Measurements from ENCODE around the gene METTL22.
A peak's percentile ranks its signal among the peaks of the same experiment; 100 is the strongest.
"Not testable (repeated sequence)": the region's sequence is repeated elsewhere in the genome, so short reads cannot be mapped to it uniquely, and the experiment has no call there.

METTL22 gene

DNA sequence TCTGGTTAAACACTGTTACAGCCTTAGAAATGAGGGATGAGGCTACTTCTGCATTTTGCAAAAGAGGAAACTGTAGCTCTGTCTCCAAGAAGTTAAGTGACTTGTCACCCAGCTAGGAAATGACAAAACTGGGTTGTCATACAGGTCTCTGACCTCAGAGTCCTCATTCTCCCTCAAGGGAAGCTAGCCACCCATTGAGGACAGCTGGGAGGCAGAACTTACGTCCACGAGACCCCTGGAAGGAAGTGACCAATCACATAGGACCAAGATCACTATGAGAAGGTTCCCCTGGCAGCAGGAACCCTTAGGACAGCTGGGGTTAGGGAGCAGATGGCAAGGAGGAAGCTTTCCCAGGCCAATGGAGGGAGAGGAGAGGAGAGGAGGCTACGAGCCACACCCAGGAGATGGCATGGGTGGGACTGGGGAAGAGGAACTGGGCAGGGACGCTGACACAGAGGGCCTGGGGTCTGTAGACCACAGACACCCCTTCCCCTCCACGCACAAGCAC is 11.2 kb downstream of the METTL22 start:
- DNase-seq (ENCODE audit: low read depth): no peak

DNA sequence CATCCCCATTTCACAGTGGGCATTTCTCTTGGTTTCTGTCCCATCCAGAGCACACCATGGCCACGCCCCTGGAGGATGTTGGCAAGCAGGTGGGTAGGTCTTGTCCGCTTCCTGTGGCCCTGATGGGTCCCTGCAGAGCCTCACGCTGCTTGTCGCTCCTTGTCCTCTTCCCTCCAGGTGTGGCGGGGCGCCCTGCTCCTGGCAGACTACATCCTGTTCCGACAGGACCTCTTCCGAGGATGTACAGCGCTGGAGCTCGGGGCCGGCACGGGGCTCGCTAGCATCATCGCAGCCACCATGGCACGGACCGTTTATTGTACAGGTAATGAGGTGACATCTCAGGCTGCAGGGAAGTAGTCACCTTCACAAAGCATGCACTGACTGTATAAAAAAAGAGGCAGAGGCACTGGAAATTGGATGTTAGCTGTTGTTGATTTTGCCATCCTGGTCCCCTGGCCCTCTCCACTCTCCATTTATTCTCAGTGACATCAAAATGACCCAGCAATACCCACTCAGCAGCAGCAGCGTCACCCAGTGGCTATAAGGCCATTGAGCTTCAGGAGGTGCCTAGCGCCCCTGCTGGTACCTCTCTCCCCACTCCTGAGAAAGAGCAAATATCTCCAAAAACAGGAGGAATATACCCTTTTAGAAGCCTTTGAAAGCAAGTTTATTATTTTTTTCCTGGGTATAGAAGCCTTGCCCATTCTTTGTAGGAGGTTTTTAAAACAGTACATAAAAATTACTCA is 13.7 kb downstream of the METTL22 start:
- no peak for DNase-seq (ENCODE audit: low read depth)

DNA sequence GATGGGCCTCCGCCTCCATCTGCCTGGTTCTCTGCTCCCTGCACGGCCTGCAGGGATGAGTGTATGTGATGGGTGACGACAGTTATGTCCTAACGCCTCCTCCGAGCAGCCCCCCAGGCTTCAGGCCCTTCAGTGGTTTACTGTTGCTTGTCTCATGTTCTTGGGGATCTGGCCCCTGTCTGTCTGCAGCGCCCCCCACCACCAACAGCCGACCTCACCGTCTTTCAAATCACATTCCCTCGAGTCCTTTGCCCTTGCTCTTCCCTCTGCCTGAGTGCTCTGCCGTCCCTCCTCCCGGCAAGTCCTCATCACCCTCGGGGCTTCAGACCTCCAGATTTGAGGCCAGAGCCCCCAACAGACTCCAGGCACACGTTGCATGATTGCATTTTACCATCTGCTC is 18.2 kb downstream of the METTL22 start:
- DNase-seq (ENCODE audit: low read depth): no peak

DNA sequence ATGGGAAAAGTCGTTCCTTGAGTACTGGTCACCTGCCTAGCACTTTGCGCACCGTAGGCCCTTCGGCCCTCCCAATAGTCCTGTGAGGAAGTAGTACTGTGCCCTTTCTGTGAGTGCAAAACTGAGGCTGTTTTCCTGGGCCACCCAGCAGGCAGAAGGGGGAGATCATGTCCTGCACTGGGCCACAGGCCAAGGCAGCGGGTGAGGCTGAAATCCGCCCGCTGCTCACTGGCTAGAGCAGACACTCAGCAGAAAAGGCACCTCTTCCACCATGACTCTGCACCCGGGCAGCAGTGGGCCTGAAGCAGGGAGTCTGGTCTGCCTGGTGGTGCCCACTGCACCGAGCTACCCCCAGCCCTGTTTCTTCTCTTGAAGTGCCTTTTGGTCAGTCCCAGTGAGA is 20.2 kb downstream of the METTL22 start:
- no peak for DNase-seq (ENCODE audit: low read depth)

DNA sequence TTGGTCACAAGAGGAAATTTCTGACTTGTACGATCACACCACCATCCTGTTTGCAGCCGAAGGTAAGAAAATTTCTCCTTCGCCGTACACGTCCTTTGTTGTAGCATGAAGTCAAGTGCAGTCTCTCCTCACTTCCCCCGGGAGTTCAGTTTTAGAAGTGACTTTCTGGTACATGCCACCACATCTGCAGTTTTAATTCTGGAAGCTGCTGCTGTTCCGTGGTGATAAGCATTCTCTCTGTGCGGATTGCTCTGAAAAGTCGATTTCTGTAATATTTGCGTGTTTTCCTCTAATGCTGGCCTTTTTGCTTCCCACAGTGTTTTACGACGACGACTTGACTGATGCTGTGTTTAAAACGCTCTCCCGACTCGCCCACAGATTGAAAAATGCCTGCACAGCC is 20.6 kb downstream of the METTL22 start:
- DNase-seq (ENCODE audit: low read depth): no peak

DNA sequence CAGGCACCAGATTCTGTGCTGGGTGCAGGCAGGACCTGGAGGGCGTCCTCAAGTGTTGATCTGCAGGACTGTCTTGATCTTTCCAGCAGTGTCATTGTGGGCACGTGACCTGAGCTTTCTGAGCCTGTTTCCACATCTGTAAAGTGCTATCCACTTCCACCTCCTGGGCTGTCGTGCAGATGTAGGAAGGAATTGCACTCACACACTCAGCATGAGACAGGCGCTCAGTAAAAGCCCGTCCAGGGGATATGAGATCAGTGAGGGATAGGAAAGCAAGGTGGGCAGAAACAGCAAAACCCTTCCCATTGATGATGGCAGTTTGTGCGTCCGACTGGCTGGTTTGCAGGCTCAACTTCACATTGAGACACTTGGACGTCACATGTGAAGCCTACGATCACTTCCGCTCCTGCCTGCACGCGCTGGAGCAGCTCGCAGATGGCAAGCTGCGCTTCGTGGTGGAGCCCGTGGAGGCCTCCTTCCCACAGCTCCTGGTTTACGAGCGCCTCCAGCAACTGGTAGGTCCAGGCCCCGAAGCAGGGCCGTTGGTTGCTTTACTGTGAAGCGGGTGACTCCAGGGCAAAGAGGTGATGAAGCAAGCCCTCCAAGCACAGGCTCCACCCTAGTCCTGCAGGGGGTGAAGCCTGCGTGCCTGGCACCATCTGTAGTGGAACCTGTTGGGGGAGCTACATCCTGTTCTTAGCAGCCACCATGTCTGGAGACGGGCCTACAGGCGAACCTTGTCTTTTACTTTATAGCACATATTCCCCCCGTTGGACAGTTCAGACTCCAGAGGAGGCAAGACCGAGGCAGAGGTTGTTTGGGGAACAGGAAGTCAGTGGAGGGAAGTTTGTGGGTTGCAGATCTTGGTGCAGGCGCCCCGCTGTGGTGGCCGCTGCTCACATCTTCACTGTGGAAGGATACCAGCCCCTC is 23.0 kb downstream of the METTL22 start:
- DNase-seq (ENCODE audit: low read depth): no peak

DNA sequence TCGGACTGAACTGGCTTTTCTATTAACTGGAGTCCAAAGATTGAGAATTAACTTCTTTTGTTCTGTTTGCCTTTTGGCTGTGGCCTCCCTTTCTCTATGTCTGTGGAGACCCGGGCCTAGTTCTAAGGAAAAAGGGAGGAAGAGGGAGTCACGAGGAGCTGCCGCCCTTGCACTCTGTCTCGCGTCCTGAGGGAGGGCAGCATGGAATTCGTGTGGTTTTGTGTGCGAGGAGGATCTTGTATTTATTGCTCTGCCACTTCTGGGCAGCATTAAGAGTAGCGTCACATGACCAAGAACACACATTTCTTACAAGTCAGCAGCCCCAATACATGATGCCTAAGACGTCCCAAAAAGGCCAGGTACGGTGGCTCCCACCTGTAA is 23.6 kb downstream of the METTL22 start:
- no peak for DNase-seq (ENCODE audit: low read depth)

DNA sequence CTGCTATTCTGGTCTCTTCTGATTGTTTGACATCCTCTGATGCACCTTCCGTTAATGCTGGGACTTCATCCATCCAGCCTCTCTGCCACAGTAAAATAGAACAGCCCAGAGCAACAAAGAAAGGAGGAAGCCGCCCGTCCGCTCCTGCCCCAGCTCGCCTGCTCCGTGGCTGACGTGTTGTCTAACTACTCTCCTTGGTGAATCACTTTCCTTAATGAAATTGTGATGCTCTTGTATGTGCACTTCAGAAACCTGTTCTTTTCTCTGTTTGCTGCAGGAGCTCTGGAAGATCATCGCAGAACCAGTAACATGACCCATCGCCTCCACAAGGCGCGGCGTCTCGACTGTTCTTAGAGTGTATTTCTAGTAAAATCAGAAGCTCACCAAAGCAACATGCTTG is 24.3 kb downstream of the METTL22 start:
- no peak for DNase-seq (ENCODE audit: low read depth)

DNA sequence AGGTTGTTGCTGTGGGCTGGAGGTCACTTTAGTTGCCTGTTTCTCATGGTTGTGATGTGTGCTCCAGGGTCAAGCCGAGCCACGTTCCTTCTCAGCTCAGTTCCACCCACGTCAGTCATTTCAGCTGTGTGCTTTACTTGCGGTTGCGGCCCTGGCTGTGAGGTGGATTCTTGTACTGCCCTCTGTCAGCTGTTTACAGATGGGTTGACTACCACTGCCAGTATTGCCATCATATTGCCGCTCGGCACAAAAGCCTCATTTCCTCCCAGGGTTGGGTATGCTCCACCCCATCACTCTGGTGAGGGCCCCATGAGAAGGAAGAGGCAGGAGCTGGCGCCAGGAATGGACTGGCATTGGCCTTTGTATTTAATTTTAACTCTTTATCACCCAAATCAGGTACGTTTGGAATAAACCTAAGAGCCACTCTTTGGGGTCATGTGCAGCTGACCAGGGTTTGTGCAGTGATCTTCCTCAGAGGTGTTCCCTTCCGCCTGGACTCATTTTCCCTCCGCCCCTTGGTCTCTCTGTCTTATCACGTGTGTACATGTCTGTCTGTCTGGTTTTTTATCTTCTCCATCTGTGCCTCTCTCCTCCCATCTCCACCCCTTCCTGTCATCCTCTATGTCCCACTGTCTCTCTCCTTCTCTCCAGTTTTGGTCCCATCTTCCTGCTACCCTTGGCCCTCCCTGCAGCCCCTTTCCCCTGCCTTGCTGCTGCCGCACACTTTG is 25.0 kb downstream of the METTL22 start:
- no peak for DNase-seq (ENCODE audit: low read depth)

DNA sequence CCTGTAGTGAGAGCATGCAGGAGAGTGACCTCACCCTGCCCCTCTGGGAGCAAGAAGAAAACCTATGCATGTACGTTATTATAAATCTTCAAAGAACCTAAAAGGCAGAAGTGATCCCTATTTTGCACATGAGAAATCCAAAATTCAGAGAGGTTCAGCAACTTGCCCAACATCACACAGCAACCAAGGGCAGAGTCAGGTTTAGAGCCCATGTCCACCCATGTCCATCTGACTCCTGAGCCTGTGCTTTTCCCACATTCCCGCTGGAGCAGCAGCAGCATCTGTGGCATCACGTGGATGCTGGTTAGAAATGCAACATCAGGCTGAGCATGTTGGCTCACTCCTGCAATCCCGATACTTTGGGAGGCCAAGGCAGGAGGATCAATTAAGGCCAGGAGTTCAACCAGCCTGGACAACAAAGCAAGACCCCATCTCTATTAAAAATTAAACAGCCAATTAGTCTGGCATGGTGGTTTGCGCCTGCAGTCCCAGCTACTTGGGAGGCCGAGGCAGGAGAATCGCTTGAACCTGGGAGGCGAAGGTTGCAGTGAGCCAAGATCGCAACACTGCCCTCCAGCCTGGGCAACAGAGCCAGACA is 26.3 kb downstream of the METTL22 start:
- no peak for DNase-seq (ENCODE audit: low read depth)

DNA sequence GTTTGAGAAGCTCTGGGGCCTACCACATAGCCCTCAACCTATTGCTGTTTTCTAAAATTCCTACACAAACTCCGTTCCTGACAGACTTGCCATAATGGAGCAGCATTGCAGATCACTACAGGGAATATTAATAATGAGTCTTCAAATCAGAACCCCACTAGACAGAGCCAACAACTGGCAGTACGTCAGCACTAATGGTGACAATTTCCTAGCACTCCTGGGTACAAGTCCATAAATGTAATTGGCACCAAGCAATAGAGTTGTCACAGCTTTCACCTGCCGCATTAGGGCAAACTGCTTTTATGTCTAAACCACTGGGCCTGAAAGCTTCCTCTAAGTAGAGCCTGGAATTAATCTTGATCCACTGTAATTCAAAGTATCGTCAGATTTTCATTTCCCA is 27.4 kb downstream of the METTL22 start:
- DNase-seq (ENCODE audit: low read depth): no peak

DNA sequence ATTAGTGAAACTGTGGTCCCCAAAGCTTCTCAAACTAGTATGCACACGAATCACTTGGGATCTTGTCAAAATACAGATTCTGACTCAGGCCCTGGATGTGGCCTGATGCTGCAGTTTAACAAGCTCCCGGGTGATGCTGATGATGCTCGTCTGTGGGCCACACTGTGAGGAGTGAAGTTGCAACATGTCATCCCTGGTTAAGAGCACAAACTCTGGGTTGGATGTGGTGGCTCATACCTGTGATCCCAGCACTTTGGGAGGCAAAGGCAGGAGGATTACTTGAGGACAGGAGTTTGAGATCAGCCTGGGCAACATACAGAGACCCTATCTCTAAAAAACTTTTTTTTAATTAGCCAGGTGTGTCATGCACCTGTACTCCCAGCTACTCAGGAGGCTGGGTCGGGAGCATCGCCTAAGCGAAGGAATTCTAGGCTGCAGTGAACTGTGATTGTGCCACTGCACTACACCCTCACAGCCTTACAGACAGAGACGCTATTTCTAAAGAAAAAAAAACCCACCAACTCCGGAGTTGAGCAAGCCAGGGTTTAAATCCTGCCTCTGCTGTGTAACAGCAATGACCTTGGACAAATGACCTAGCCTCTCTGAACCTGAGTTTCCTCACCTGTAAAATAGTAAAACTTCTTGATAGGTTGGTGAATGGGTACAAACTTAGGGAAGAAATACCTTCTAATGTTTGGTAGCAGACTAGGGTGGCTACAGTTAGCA is 28.5 kb downstream of the METTL22 start:
- no peak for DNase-seq (ENCODE audit: low read depth)

DNA sequence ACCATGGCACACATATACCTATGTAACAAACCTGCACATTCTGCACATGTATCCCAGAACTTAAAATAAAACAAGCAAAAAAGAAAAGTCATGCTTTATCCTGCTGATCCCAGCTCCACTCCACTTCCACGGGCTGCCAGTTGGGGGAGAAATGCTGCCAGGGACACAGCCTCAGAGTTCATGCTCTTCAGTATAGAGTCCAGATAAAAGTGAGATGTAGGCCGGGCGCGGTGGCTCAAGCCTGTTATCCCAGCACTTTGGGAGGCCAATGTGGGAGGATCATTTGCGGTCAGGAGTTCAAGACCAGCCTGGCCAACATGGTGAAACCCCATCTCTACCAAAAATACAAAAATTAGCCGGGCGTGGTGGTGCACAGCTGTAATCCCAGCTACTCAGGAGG is 30.5 kb downstream of the METTL22 start:
- DNase-seq (ENCODE audit: low read depth): not testable (repeated sequence)

DNA sequence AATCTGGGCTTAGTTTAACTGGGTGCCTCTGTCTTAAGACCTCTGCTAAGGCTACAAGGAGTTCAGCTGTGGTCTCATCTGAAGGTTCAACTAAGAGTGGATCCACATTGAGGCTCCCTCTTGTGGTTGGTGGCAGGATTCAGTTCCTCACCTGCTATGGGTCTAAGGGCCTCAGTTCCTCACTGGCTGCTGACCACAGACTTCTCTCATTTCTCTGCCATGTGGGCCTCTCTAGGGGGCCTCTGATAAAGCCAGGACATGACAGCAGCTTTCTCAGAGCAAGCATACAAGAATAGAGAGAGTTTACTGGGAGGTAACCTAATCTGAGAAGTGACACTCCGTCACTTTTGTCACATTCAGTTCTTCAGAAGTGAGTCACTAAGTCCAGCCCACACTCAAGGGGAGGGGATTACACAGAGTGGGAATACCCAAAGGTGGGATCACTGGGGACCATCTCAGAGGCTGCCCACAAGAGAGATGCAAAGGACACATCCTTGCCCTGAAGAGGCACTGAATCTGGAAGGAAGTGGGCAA is 33.8 kb downstream of the METTL22 start:
- DNase-seq (ENCODE audit: low read depth): peak; percentile 34

DNA sequence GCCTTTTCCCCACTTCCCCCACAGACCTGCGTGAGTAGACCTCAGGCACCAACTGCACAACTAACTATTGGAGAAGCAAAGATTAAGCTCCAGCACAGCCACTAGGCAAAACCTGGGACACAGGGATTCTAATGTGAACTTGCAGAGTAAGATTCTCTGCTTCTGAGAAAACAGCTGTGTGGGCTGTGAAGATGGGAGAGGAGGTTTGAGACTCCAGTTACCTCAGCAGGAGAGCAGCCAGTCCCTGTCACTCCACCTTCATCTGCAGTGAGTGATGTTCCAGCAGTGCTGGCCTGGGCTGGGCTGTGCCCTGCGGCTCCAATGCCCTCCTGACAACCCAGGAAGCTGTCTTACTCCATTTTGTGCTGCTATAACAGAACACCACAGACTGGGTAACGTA is 34.9 kb downstream of the METTL22 start:
- no peak for DNase-seq (ENCODE audit: low read depth)

DNA sequence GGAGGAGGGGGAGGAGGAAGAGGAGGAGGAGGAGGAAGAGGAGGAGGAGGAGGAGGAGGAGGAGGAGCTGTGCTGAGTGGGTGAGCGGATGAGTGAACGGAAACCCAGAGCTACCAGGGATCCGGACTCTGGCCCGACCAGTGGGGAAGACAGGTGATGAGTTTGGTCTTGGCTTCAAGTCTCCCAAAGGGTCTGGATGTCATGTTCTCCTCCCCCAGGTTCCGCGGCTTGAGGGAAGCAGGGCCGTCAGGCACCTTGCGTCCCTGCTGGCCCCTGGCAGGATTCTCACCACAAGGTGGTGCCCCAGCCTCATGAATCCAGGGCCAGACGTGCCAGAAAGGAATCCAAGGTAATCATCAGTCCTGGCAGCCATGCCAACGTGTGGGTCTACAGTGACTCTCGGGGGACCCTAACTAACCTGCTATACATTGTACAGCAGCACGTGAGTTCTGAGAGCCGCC is 39.4 kb downstream of the METTL22 start:
- DNase-seq (ENCODE audit: low read depth): peak; percentile 30

DNA sequence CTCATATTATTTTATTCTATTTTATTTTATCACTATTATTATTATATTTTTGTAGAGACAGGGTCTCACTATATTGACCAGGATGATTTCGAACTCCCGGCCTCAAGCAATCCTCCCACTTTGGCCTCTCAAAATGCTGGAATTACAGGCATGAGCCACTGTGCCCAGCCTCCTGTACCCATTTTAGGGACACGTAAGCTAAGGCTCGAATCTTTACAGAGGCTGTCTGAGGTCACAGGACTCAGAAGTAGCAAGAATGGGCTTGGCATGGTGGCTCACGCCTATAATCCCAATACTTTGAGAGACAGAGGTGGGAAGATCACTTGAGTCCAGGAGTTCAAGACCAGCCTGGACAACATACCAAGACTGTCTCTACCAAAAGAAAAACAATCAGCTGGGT is 40.2 kb downstream of the METTL22 start:
- no peak for DNase-seq (ENCODE audit: low read depth)

DNA sequence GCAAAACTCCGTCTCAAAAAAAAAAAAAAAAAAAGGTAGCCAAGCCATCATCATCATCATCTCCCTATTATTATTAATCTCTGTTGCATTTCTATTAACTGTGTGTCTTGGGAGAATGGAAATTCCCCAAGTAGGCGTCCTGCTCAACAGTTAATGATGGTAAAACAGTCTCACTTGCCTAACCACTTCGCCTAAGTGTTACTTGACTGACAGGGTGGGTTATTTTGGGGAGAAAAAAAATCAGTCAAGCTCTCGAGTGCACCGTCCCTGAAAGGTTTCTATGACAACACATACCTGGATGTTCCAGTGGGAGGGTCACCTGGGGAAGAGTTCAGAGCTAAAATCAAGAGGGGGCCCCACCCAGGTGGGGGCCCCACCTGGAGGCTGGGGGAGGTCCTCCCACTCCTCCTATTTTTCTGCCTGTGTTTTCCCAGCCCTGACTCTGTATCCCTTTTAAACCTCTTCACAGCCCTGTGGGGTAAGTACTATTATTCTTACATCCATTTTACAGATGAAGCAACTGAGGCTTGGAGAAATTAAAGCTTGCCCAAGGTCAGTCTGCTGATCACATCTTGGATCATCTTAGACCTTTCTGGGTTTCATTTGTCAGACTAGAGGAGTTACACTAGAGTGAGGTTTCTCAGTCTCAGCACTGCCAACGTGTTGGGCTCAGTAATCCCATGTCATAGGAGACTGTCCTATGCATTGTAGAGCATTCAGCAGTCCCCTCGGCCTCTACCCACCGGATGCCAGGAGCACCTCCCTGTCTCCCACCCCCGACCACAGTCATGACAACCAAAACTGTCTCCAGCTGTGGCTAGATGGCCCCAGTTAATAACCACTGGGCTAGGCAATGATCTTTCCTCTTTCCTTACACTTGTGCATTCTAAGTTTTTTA is 41.9 kb downstream of the METTL22 start:
- DNase-seq (ENCODE audit: low read depth): no peak

DNA sequence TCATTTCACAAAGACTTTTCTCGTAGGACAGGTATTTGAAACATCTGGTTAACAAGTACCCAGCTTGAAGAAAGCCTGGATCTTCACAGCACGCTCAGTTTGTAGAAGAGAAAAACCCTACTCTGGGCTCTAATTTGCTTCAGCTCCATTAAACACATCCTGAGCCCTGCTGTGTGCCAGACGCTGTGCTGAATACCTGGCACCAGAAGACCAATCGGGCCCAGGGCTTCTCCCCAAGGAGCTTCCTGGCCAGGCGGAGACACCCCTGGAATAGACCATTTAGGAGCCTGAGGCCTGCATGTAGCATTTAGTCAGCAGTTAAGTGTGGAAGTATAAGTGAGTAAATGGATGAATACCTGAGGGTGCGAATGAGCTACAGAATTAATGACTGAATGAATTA is 44.0 kb downstream of the METTL22 start:
- DNase-seq (ENCODE audit: low read depth): no peak

DNA sequence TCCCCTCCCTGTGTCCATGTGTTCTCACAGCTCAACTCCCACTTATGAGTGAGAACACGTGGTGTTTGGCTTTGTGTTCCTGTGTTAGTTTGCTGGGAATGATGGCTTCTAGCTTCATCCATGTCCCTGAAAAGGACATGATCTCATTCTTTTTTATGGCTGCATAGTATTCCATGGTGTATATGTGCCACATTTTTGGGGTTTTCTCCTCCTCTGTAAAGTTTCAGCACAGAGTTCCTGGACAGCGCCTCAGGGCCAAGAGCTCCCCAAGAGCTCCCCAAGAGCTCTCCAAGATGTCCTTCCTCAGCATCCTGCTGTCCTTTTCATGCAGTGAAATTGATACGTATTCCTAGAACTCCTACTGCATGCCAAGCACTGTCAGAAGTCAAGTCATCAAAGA is 46.0 kb downstream of the METTL22 start:
- DNase-seq (ENCODE audit: low read depth): no peak
